ENCODE measurements around the gene ZP4. TPM values are rescaled to one million over a fixed set of nuclear protein-coding genes. Genes with fewer than 3 reads are reported as not detected.

The ZP4 gene
- total and polyA plus RNA-seq, 9 of the 15 experiments (the other 6 are each of a cell fraction or from before 2014, with no cell fraction given), result not detected

- H3K9me3 ChIP-seq (replicated peaks; ENCODE audit: control insufficient read depth, insufficient read depth, low read depth, low read length), result no peaks in the 10 kb centered on the region
- H3K36me3 ChIP-seq (ENCODE audit: control insufficient read depth, insufficient read depth, low read length), result no peaks in the 10 kb centered on the region
- ATAC-seq (no peak), DNase-seq (ENCODE audit: extremely low read depth in 1 of 4, low spot score in 3 of 4) (no peak), FAIRE-seq (no peak)
- H3K27me3 ChIP-seq (ENCODE audit: control insufficient read depth in 2 of 2, insufficient read depth in 2 of 2, low read length in 2 of 2), result no peaks in the 10 kb centered on the region
- H3K9ac ChIP-seq (ENCODE audit: insufficient read depth in 1 of 2, low read depth in 2 of 2, low read length in 2 of 2), result no peak overlapping the region
- H3K79me2 ChIP-seq (ENCODE audit: control insufficient read depth, insufficient read depth, low read length), result no peaks in the 10 kb centered on the region
- POLR2A ChIA-PET, result no interaction called here
- no peaks in the 10 kb centered on the region for H3K4me1 ChIP-seq (replicated peaks in 1 of 2; ENCODE audit: control insufficient read depth in 2 of 2, insufficient read depth in 2 of 2, low read length in 2 of 2)
- H3K4me3 ChIP-seq, result no peak overlapping the region
- 0% methylated on average over 7 of the region's 7 CpGs for WGBS (ENCODE audit: insufficient coverage, low coverage, missing lambda C conversion rate)
- intact Hi-C loops (cut with micrococcal nuclease), result no loop called here
- no peaks in the 10 kb centered on the region for H4K20me1 ChIP-seq (replicated peaks; ENCODE audit: control insufficient read depth, insufficient read depth, low read length)
- no peaks in the 10 kb centered on the region for H3K9me1 ChIP-seq (ENCODE audit: control insufficient read depth, insufficient read depth, low read length)
- no peak overlapping the region for H3K4me2 ChIP-seq (ENCODE audit: insufficient read depth, low read length)
- no peak overlapping the region for H3K27ac ChIP-seq (ENCODE audit: extremely low read depth, low read depth, low read length)
- no peak overlapping the region for H2AFZ ChIP-seq (ENCODE audit: low read depth, low read length)
- no TSS peak for BruUV-seq (replicated peaks)
- in situ Hi-C loops (cut with MboI), result no loop called here
- CTCF ChIA-PET (ENCODE audit: low intra/inter-chr PET ratio), result no interaction called here
- TF ChIP-seq SMAD2 (IDR thresholded peaks at IDR 0.05; ENCODE audit: low read depth, low read length) (no peak), CHD7 (IDR thresholded peaks at IDR 0.05; ENCODE audit: low read depth, low read length) (no peak), TFAP4 (CRISPR knock-in tag; IDR thresholded peaks at IDR 0.05; ENCODE audit: borderline replicate concordance) (no peak), NR4A1 (CRISPR knock-in tag; IDR thresholded peaks at IDR 0.05) (no peak), NR4A1 (tag; IDR thresholded peaks at IDR 0.05) (no peak), PREB (CRISPR knock-in tag; IDR thresholded peaks at IDR 0.05) (no peak)
Measured at GRCh38 chr1:237857455-237857854, 33.3 kb downstream of the ZP4 start.

All from K562 (cell line).